OCI-LY7 (cell line): ENCODE data around the gene NFATC4.

Experiments used
- CTCF ChIP-seq: fragments of 200-600 bp; sonication (generic); conservative IDR thresholded peaks from 2 replicates; pipeline ENCODE4 v1.5.1; 2014; ENCODE audit warnings: mild to moderate bottlenecking, antibody characterized with exemption, low read length, moderate library complexity, mixed read lengths
- EZH2phosphoT487 ChIP-seq: fragments of 200-600 bp; sonication (generic); IDR thresholded peaks from 2 replicates; pipeline ENCODE4 v1.6.1; 2018; ENCODE audit warnings: low read depth, borderline replicate concordance, mild to moderate bottlenecking, mixed run types, antibody characterized with exemption, low read length, moderate library complexity, mixed read lengths

GRCh38 chr14:24378327-24378726 lies 10.3 kb downstream of the NFATC4 start:
- TF ChIP-seq CTCF (no peak), EZH2phosphoT487 (no peak)
